Skeletal muscle tissue (tissue), 4 donors: ENCODE results near the gene XPO4. TPM values are rescaled to one million over a fixed set of nuclear protein-coding genes. Genes with fewer than 3 reads are reported as not detected.

Experiments used
- H3K27ac ChIP-seq: one replicate; pipeline ENCODE4 v1.7.0; 2013; ENCODE audit warnings: mild to moderate bottlenecking, low read depth, low read length, inconsistent platforms
- H3K27me3 ChIP-seq, 3 donors: one replicate each; pipeline ENCODE4 v1.7.0; 2013; ENCODE audit warnings: low read length in 3 of 3; ENCODE audit not compliant: control insufficient read depth in 3 of 3, insufficient read depth in 3 of 3
- H3K36me3 ChIP-seq, 3 donors: one replicate each; pipeline ENCODE4 v1.7.0; 2013; ENCODE audit warnings: low read length in 3 of 3; ENCODE audit not compliant: control insufficient read depth in 3 of 3, insufficient read depth in 3 of 3
- H3K4me1 ChIP-seq, 3 donors: one replicate each; pipeline ENCODE4 v1.7.0; 2013; ENCODE audit warnings: low read length in 3 of 3, mild to moderate bottlenecking in 3 of 3; ENCODE audit not compliant: control insufficient read depth in 3 of 3, insufficient read depth in 3 of 3
- H3K4me3 ChIP-seq, 3 donors: one replicate each; pipeline ENCODE4 v1.7.0; 2013; ENCODE audit warnings: low read length in 3 of 3
- H3K9ac ChIP-seq, 3 donors: one replicate each; pipeline ENCODE4 v1.7.0; 2013; ENCODE audit warnings: low read length in 3 of 3, mild to moderate bottlenecking in 3 of 3, moderate library complexity in 2 of 3, low read depth in 1 of 3
- H3K9me3 ChIP-seq, 3 donors: one replicate each; pipeline ENCODE4 v1.7.0; 2013; ENCODE audit warnings: low read length in 3 of 3; ENCODE audit not compliant: control insufficient read depth in 3 of 3
- total RNA-seq: library from RNA; depleted of rRNA; stranded (reverse); fragments of >200 nt; gene quantifications from one replicate; pipeline ENCODE4 v1.2.3, GENCODE V29; 2014
- donor health status: Osteomylitis.

Gene XPO4
- total RNA-seq, 1 donor from 2014 or later, result 28.2 TPM

GRCh38 chr13:20822406-20822805, 80.1 kb downstream of the XPO4 start:
- Histone ChIP-seq H3K27me3 (no peaks in the 10 kb centered on the region), H3K27ac (peak overlapping the region; percentile 88), H3K4me3 (peak overlapping the region in 1 of 3 donors; percentile 69), H3K4me1 (peaks cover 0 to 7% (median 6%) of the 10 kb centered on the region in 3 donors), H3K9me3 (no peaks in the 10 kb centered on the region), H3K36me3 (peaks cover 0 to 7% (median 5%) of the 10 kb centered on the region in 3 donors), H3K9ac (peak overlapping the region in 2 of 3 donors; percentile 64 to 69)

DNA sequence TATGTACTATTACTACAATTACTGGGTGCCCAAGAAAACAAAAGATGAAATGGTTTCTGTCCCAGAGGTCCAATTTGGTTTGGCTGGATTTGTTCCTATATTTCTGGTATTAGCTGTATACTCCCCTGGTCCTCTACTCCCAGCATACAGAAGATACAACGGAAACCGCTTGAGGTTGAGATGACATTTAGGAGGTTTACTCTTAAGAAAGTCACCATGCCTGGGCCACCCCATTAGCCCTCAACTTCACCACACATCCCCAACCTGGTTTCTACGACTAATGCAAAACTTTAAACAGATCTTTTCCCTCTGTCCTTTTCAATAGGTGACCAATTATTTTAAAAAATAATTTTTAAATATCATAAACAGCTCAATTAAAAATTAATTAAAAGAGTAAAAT, 82.8 kb downstream of the XPO4 start:
- peak overlapping the region in 2 of 3 donors; percentile 25 to 69 for H3K9ac ChIP-seq
- H3K27ac ChIP-seq, result peak overlapping the region; percentile 39
- H3K36me3 ChIP-seq, result peaks cover 2 to 7% (median 5%) of the 10 kb centered on the region in 3 donors
- H3K4me1 ChIP-seq, result peaks cover 5 to 13% (median 7%) of the 10 kb centered on the region in 3 donors
- H3K27me3 ChIP-seq, result no peaks in the 10 kb centered on the region
- H3K9me3 ChIP-seq, result no peaks in the 10 kb centered on the region
- H3K4me3 ChIP-seq, result peak overlapping the region; percentile 41 to 69 (median 66)

DNA sequence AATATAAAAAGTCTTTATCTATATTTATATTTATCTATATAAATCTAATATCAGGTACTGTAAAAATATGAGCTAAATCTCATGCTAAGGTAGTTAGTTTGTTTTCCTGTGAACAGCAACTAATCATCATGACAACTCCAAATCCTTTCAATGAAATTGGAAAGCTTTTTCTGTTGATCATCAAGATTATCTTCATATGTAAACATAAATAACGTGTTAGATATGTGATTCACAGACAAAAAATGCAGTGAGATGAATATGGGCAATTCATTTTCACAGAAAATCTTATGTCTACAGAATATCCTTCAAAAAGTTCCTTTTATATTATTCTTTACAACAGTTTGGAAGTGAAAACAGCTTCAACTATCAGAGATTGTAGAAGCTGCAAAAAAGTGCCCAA, 87.1 kb downstream of the XPO4 start:
- no peaks in the 10 kb centered on the region for H3K9me3 ChIP-seq
- H3K27ac ChIP-seq, result peak overlapping the region; percentile 78
- H3K9ac ChIP-seq, result peak overlapping the region in 2 of 3 donors; percentile 51
- H3K27me3 ChIP-seq, result no peaks in the 10 kb centered on the region
- H3K4me3 ChIP-seq, result peak overlapping the region in 1 of 3 donors; percentile 10
- peaks cover 7 to 10% (median 8%) of the 10 kb centered on the region in 3 donors for H3K36me3 ChIP-seq
- H3K4me1 ChIP-seq, result peaks cover 11 to 18% (median 13%) of the 10 kb centered on the region in 3 donors

DNA sequence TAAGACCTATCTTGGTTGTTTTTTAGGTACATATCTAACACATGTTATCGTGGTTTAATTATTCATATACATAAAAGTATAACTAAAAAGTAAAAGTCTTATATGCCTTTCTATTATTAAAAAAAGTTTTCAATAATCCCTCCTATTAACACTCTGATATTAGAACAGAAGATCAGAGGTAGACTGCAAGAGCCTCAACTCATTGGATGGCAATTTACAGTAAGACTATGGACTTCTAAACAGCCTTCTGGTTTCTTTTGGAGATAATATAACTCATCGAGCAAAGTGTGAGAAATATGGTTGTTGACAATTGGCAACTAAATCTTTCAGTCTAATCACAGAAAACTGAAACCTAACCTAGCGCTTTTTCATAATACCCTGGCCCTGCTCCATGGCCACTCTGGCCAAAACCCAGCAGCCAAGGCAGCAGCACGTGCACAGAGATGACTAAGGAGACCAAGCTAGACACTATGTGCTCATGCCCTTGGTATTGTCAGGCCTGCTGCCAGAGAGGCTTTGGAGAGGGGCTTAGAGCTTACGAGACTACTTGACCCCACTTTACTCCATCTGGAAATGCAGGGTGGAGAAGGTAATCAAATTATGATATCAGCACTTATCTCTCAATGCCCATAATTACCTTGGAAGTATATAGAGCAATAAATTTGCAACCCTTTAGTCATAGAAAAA, 88.2 kb downstream of the XPO4 start:
- no peaks in the 10 kb centered on the region for H3K9me3 ChIP-seq
- H3K9ac ChIP-seq, result peak overlapping the region; percentile 36 to 67 (median 51)
- H3K27ac ChIP-seq, result peak overlapping the region; percentile 78
- H3K27me3 ChIP-seq, result no peaks in the 10 kb centered on the region
- peaks cover 8 to 12% (median 11%) of the 10 kb centered on the region in 3 donors for H3K36me3 ChIP-seq
- peaks cover 11 to 18% (median 14%) of the 10 kb centered on the region in 3 donors for H3K4me1 ChIP-seq
- peak overlapping the region in 1 of 3 donors; percentile 57 for H3K4me3 ChIP-seq

DNA sequence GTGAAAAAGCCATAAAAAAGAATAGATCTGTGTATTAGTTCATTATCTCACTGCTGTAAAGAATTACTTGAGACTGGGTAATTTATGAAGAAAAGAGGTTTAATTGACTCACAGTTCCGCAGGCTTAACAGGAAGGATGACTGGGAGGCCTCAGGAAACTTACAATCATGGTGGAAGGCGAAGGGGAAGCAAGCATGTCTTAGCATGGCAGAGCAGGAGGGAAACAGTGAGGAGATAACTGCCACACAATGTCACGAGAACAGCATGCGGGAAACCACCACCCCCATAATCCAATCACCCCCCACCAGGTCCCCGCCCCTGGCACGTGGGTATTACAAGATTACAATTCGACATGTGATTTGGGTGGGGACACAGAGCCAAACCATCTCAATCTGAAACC, 89.7 kb downstream of the XPO4 start:
- H3K9ac ChIP-seq, result peak overlapping the region in 1 of 3 donors; percentile 10
- no peaks in the 10 kb centered on the region for H3K27me3 ChIP-seq
- H3K4me3 ChIP-seq, result peak overlapping the region in 1 of 3 donors; percentile 59
- peaks cover 15 to 23% (median 22%) of the 10 kb centered on the region in 3 donors for H3K36me3 ChIP-seq
- H3K9me3 ChIP-seq, result no peaks in the 10 kb centered on the region
- peaks cover 13 to 18% (median 17%) of the 10 kb centered on the region in 3 donors for H3K4me1 ChIP-seq
- peak overlapping the region; percentile 78 for H3K27ac ChIP-seq

GRCh38 chr13:20810808-20811207, 91.7 kb downstream of the XPO4 start:
- Histone ChIP-seq H3K4me1 (peaks cover 13 to 17% (median 14%) of the 10 kb centered on the region in 3 donors), H3K36me3 (peaks cover 23 to 32% (median 31%) of the 10 kb centered on the region in 3 donors), H3K9ac (peak overlapping the region in 1 of 3 donors; percentile 57), H3K27ac (peak overlapping the region; percentile 2), H3K4me3 (peak overlapping the region in 2 of 3 donors; percentile 19 to 59), H3K9me3 (no peaks in the 10 kb centered on the region), H3K27me3 (no peaks in the 10 kb centered on the region)

DNA sequence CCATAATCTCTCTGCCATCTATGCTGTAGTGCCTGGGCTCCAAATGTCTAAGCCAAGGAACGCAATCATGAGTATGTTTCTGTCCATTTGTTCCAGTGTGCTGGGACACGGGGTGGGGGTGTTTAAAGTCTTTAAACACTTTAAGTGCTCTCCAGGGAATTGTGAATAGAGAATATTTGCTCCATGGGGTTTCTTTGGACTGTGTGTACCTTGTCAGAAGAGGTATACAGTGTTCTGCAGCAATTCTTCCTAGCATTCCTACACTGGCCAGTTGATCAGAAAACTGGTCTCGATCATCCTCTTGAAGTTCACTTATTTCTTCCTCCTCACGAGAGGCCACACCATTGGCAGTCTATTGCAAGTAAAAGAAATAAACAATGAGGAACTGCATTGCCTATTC, 93.7 kb downstream of the XPO4 start:
- Histone ChIP-seq H3K4me3 (no peak overlapping the region), H3K9ac (no peak overlapping the region), H3K4me1 (peaks cover 5 to 9% (median 6%) of the 10 kb centered on the region in 3 donors), H3K9me3 (no peaks in the 10 kb centered on the region), H3K36me3 (peaks cover 26 to 39% (median 33%) of the 10 kb centered on the region in 3 donors), H3K27me3 (no peaks in the 10 kb centered on the region), H3K27ac (no peak overlapping the region)

GRCh38 chr13:20803180-20803965, 99.2 kb downstream of the XPO4 start:
- H3K4me1 ChIP-seq, result peaks cover 0 to 3% (median 0%) of the 10 kb centered on the region in 3 donors
- no peaks in the 10 kb centered on the region for H3K27me3 ChIP-seq
- H3K27ac ChIP-seq, result no peak overlapping the region
- no peak overlapping the region for H3K4me3 ChIP-seq
- no peaks in the 10 kb centered on the region for H3K9me3 ChIP-seq
- no peak overlapping the region for H3K9ac ChIP-seq
- peaks cover 30 to 44% (median 37%) of the 10 kb centered on the region in 3 donors for H3K36me3 ChIP-seq

DNA sequence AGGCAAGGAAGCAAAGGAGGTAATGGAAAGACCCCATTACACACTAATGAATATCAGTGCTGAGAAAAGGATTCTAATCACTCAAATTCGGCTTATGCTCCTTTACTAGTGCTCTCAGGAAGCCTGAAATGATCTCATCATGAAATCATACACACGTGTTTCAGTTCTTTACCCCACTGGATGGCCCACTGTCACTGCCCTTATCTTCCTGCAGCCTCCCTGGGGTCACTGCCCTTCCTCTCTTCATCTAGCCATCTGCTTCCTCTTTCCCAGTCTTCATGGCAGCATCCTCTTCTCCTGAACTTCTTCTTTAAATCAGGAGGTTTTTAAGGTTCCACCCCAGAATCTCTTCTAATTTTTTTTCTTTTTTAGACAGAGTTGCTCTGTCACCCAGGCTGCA, 100.8 kb downstream of the XPO4 start:
- H3K36me3 ChIP-seq, result peaks cover 30 to 44% (median 34%) of the 10 kb centered on the region in 3 donors
- peaks cover 3 to 9% (median 5%) of the 10 kb centered on the region in 3 donors for H3K4me1 ChIP-seq
- no peak overlapping the region for H3K4me3 ChIP-seq
- H3K9ac ChIP-seq, result no peak overlapping the region
- no peaks in the 10 kb centered on the region for H3K9me3 ChIP-seq
- no peaks in the 10 kb centered on the region for H3K27me3 ChIP-seq
- H3K27ac ChIP-seq, result no peak overlapping the region
